HTR-8/SVneo (cell line): ENCODE results near the gene PLK3.
"Not testable (repeated sequence)": the region's sequence is repeated elsewhere in the genome, so short reads cannot be mapped to it uniquely, and the experiment has no call there.

Experiments used
- DNase-seq: peaks from one replicate; pipeline ENCODE4 v3.0.0; 2011; ENCODE audit warnings: low spot score, mixed read lengths; ENCODE audit not compliant: insufficient read length
- FAIRE-seq: peaks from 2 replicates; lab custom pipeline; 2011; peaks lifted over from hg19 to GRCh38; lab: Jason Lieb, UNC

The PLK3 gene

DNA sequence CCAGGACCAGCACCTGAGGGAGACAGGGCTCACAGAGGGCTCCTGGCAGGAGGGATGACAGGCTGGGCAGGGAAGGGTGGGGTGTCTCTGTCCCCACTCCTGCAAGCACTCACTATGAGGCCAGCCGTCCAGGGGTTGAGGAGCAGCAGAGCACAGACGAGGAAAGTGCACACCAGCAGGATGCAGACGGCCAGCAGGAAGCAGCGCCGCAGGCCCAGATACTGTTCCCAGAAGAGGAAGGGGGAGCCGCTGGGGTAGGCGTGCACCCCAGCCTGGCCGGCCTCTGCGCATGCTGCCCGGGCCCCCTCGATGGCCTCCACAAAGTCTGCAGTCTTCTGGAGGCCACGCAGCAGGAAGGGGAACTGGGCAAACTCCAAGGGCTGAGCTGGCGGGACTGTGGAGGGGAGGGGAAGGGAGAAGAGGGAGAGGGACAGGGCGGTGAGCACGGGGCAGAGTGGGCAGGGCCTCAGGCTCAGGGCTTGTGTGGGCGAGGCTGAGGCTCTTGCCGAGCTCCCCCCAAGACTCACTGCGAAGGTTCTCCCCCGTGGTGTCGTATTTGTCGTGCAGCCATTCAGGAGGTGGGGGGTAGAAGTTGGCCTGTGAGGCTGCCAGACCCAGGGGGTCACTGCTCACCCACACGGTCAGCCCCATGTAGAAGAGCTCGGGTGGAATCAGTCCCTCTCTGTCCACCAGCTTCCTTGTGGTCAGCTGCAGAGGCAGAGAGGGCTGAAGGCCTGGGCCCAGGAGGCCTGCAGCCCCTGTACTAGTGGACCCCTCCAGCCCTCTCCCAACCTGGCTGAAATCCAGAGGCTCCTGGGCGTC is 26.4 kb downstream of the PLK3 start:
- FAIRE-seq (no peak), DNase-seq (no peak)

DNA sequence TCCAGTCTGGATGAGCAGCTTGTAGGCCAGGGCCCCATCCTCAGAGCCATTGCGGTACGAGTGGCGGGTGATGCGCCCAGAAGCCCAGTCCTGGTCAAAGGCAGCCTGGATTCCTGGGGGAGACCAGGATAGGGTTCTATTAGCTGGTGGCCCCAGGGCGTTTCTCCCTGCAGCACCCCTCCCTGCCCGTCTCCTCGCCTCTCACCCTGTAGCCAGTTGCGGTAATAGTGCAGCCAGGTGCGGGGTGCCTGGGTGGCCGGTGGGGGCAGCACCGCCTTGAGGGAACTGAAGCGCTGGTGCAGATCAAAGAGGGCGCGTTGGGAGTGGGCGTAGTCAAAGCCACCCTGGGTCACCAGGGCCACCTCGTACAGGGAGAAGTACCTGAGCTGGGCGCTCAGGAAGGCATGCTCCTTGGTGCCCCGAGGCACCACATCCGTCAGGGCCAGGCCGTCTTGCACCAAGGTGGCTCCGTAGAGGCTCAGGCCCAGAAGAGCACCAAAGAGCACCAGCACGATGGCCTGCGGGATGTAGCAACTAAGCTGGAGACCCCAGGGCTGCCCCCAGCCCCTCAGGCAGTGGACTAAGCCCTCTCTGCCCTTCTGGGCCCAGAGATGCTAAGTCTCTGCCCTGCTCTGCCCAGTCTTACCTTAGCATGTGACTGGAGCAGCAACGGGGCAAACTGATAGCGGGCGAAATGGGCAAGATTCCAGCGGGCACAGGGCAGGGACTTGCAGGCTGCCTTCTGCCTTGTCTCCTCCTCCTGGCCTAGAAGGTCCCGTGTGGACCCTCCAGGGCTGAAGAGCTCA is 27.2 kb downstream of the PLK3 start:
- DNase-seq (no peak), FAIRE-seq (no peak)

GRCh38 chr1:44828003-44828651 is 27.9 kb downstream of the PLK3 start:
- FAIRE-seq: no peak
- DNase-seq: no peak

DNA sequence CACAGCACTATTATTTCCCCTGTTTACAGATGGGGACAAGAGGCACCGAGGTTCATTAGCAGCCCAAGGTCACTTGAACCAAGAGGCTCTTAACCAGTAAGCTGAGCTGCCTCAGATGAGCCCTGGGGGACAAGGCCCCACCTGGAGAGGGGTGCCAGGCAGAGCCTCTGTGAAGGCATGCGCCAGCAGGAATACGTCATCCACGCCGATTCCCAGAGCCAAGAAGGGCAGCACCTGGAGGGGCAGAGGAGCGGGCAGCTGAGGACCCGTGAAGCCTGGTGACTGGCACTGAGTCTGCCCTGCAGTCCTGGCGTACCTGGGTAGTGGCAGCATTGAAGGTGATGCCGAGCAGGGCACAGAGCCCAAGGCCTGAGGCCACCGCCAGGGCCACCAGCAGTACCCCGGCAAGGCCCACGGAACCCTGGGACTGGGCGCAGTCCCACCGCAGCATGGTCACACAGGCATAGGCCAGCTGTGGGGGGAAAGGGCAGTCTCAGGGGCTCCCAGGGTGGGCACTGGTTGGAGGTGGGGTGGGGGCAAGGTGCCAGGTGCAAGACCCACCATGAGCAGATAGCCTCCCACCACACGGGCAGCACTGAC is 28.8 kb downstream of the PLK3 start:
- DNase-seq (no peak), FAIRE-seq (no peak)

- DNase-seq (no peak), FAIRE-seq (no peak)
Observed at GRCh38 chr1:44829506-44830384, 29.6 kb downstream of the PLK3 start.

DNA sequence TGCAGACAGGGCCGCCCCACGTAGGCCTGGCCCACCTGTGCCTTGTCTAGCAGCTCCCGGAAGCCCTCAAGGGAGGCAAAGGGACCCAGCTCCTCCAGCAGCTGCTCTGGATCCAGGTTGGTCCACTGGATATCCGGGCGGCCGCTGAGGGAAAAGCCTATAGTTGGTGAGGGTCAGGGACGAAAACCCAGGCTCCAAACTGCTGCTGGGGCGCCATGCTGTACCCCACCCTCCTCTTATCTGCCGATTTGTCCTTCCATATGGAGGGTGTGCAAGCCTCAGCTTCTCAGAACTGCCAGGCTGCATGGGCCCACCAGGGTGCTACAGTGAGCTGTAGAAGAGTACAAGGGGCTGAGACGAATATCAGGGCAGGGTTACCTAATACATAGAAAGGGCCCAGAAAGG is 30.7 kb downstream of the PLK3 start:
- DNase-seq (no peak), FAIRE-seq (no peak)

DNA sequence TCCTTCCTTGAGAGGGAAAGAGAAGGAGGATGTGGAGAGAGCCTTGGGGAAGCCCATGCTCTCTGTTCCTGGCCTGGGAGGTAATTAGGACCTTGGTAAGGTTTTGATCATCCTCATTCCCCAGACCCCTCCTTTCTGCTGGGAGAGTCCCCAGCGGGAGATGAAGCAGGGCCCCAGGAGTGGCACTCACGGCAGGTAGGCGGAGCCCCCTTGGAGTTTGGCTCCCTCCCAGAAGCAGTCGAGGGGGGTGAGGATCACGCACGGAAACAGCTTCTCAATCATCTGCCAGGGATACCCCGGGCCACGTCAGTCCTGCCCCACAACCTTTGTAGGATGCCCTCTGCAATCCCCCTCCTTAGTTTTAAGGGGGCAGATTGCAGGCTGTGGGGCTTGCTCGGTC is 31.3 kb downstream of the PLK3 start:
- DNase-seq: no peak
- FAIRE-seq: no peak

- FAIRE-seq: no peak
- no peak for DNase-seq
Observed at GRCh38 chr1:44832056-44832705, 32.0 kb downstream of the PLK3 start.

DNA sequence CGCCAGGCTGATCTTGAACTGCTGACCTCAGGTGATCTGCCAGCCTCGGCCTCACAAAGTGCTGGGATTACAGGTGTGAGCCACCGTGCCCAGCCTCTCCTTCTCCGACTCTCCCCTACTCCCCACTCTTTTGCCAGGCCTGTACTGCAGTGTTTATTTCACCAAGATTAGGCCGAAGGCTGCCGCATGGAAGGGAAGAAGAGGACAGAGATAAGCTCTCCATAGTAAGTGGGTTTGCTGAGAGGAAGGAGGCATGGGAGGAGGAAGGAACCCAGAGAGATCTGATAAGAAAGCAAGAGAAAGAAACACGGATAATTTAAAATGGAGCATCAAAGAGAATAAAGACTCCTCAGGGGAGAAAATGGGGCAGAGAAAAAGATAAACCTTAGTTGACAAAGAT is 34.2 kb downstream of the PLK3 start:
- DNase-seq (no peak), FAIRE-seq (no peak)

DNA sequence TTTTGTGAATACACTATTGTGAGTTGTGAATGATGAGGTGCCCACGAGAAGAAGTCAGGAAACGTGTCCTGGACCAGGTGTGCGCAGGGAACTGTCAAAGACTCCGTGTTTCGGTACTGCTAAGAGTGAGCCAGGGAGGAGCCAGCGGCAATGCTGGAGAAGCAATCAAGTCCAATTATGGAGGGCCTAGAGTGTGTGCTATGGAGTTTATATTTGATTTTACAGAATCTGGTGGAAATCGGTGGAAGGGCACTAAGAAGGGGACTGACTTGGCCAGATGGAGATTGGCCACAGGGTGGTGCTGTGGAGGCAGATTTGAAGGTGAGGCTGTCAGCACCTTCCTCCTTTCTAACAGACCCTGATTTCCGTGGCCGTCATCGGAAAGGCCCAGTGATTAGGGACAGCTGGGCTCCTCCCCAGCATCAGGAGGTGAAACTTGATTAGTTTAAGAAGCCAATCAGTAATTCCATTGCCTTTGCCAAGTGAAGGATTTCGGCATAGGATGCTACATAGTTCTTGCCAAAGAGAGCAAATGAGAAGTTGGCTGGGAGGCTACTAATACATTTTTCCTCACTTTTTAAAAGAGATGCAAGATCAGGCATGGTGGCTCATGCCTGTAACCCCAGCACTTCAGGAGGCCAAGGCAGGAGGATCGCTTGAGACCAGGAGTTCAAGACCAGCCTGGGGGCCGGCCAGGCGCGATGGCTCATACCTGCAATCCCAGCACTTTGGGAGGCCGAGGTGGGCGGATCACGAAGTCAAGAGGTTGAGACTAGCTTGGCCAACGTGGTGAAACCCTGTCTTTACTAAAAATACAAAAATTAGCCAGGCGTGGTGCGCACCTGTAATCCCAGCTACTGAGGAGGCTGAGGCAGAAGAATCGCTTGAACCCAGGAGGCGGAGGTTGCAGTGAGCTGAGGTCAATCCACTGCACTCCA is 35.8 kb downstream of the PLK3 start:
- DNase-seq (peak; percentile 71), FAIRE-seq (peak; percentile 81)

DNA sequence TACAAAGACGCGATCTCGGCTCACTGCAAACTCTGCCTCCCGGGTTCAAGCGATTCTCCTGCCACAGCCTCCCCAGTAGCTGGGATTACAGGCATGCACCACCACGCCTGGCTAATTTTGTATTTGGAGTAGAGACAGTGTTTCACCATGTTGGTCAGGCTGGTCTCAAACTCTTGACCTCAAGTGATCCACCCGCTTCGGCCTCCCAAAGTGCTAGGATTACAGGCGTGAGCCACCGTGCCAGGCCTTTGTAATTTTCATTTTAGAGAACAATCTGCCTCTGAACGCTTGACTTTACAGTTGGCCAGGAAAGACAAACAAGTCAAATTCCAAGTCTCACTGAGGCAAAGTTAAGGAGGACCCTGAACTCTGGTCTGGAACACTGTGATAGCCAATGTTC is 38.1 kb downstream of the PLK3 start:
- DNase-seq, FAIRE-seq: not testable (repeated sequence)

DNA sequence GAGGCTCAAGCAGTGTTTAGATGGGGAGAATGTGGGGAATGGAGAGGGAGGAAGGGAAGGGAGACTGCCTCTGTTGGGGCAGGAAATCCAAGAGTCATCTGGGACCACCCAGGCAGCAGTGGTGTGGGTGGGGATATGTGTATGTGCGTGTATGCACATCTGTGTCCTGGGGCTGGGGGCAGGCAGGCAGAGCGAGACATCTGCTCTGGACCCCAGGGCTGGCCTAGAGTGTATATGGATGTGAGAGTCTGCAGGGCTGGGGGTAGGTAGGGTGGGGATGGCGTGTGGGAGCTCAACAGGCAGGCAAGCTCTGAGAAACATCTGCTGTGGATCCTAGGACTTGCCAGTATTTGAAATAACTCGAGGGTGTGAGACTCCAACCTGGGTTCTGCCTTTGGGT is 39.4 kb downstream of the PLK3 start:
- DNase-seq (no peak), FAIRE-seq (no peak)

GRCh38 chr1:44842486-44842861 is 42.3 kb downstream of the PLK3 start:
- FAIRE-seq (no peak), DNase-seq (no peak)

DNA sequence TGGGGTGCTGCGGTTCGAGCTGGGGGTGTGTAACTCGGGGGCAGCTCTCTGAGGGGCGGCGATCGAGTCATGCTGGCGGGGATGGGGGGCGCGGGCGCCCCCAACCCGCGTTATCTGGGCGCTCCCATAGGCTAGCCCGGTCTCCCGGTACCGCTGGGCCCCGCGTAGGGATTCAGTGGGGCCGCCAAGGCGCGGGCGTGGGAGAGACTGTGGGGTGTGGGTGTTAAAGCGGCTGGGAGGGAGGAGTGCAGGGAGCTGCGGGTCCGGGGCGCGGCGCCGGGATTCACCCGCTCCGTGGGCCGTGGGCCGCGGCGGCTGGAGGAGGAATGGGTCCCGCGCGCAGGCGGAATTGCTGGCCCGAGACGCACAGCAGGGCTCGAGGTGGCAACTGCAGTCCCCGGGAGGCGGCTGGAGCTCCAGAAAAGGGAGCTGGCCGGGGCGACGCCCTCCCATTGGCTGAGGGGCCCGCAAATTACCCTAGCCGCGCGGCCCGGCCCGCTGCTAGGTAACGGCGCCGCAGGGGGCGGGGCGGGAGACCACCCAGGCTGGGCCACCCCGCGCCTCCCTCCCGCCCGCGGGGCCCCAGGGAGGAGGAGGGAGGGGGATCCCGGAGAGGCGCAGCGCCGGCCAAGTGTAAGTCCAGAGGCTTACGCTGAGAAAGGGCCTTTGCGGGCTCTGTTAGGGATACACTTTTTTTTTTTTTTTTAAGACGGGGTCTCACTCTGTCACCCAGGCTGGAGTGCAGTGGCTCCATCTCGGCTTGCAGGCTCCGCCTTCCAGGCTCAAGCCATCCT is 42.9 kb downstream of the PLK3 start, which contains the start of gene PTCH2:
Gene PTCH2, minus strand, starts transcription at position 392 of the 794 bp plus-strand sequence. Its CDS starts 321 bp downstream, at position 71.
- DNase-seq (peak; percentile 83), FAIRE-seq (no peak)

DNA sequence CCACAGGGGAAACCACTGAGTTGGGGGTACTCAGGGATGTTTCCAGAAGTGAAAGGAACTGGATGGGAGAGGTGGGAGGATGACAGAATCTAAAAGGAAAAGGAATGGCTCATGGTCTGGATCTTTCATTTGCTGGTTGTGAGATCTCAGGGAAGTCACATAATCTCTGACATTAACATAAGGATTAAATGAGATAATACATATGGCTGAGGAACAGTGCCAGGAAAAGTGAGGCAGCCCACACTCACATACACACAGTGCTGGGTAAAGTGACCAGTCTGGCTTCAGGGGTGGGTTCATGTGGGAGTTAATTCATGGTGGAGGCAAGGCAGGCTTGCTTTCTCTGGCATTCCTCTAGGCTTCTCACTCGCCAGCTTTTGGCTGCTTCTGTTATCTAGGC is 46.8 kb downstream of the PLK3 start:
- FAIRE-seq (no peak), DNase-seq (no peak)

DNA sequence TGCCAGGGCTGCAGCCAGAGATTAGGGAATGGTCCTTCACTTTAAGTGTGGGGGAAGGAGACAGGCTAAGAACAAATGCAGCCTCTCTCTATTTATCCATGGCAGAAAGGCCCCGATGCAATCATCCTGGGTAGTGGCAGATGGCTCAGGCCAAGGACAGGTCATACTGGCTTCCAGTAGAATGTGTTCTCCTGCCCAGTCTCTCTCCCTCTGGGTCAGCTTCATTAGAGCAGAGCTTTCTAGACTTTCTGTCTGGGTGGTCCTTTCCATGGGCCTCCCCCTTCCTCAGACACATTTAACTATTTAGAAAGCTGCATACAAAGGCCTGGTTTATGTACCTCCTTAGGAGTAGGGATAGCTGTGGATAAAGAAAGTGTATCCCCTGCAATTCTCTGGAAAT is 47.7 kb downstream of the PLK3 start:
- no peak for FAIRE-seq
- no peak for DNase-seq

DNA sequence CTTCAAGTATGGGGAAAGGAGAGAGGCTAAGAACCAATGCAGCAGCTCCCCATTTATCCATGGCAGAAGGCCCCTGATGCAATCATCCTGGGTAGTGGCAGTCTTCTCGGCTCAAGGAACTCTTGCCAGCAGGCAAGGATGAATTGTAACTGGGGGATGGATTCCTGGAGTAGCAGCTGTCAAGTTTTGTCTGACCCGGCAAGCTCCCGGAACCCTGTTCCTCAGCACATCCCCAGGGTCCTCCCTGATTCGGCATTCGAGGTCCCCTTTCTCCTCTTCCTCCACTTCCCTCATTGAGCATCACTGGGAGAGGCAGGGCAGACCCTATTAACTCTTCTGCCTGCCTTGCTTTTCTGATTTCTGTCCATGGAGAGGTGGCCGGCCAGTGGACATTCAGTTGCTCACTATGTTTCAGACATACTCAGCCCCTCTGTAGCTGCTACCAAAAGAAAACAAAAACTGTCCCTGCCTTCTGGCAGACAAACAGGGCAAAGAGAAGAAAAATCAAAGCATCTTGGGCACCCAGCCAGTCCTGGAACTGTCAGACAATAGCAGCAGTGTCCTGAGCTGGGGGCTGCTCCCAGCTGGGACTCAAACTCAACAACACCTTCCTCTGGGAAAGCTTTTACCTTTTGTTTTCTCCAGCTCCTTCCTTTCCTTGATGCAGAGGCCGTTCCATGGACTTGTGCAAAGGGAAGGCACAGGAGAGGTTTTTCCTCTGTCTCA is 48.4 kb downstream of the PLK3 start:
- no peak for FAIRE-seq
- no peak for DNase-seq
